Measurements from ENCODE around the gene CEBPE.

GRCh38 chr14:23120541-23121251 is 1.6 kb upstream of the CEBPE start:
- TF ChIP-seq CTCF (conservative IDR thresholded peaks at IDR 0.05; ENCODE audit: low read length), result peak; percentile 100
- TF ChIP-seq EZH2phosphoT487 (IDR thresholded peaks at IDR 0.05; ENCODE audit: borderline replicate concordance), result no peak

Data from Loucy (cell line).